Measurements from ENCODE around the gene KRTAP4-2.
"Not testable (repeated sequence)": the region's sequence is repeated elsewhere in the genome, so short reads cannot be mapped to it uniquely, and the experiment has no call there.

The KRTAP4-2 gene

GRCh38 chr17:41163828-41164227 is 14.2 kb downstream of the KRTAP4-2 start:
- no peak for DNase-seq (ENCODE audit: low read depth in 2 of 2)

- no peak for DNase-seq (ENCODE audit: low read depth in 2 of 2)
Measured at GRCh38 chr17:41160648-41161047, 17.4 kb downstream of the KRTAP4-2 start, which contains the start of gene KRTAP4-4. KRTAP4-4 (minus strand) TSS chr17:41160748; CDS start chr17:41160691, 57 bp downstream.

GRCh38 chr17:41160190-41160589 is 17.8 kb downstream of the KRTAP4-2 start:
- not testable (repeated sequence) for DNase-seq (ENCODE audit: low read depth in 2 of 2)

GRCh38 chr17:41153856-41154255 is 24.2 kb downstream of the KRTAP4-2 start:
- DNase-seq (ENCODE audit: low read depth in 2 of 2), result no peak

GRCh38 chr17:41151525-41151924 is 26.5 kb downstream of the KRTAP4-2 start:
- DNase-seq (ENCODE audit: low read depth in 2 of 2), result no peak

- no peak for DNase-seq (ENCODE audit: low read depth in 2 of 2)
Measured at GRCh38 chr17:41150026-41150425, 28.0 kb downstream of the KRTAP4-2 start.

- DNase-seq (ENCODE audit: low read depth in 2 of 2), result no peak
Measured at GRCh38 chr17:41149652-41149985, 28.4 kb downstream of the KRTAP4-2 start, which contains the start of gene KRTAP4-5. KRTAP4-5 (minus strand) TSS chr17:41149825; CDS start chr17:41149767, 58 bp downstream.

GRCh38 chr17:41148971-41149651 is 28.9 kb downstream of the KRTAP4-2 start:
- not testable (repeated sequence) for DNase-seq (ENCODE audit: low read depth in 2 of 2)

- no peak for DNase-seq (ENCODE audit: low read depth in 2 of 2)
Measured at GRCh38 chr17:41147531-41148204, 30.4 kb downstream of the KRTAP4-2 start.

GRCh38 chr17:41145261-41145660 is 32.8 kb downstream of the KRTAP4-2 start:
- no peak for DNase-seq (ENCODE audit: low read depth in 2 of 2)

GRCh38 chr17:41144846-41145245 is 33.2 kb downstream of the KRTAP4-2 start:
- no peak for DNase-seq (ENCODE audit: low read depth in 2 of 2)

- DNase-seq (ENCODE audit: low read depth in 2 of 2), result no peak
Measured at GRCh38 chr17:41141361-41141760, 36.7 kb downstream of the KRTAP4-2 start.

- DNase-seq (ENCODE audit: low read depth in 2 of 2), result no peak
Measured at GRCh38 chr17:41140360-41141131, 37.5 kb downstream of the KRTAP4-2 start, which contains the start of gene KRTAP4-6. KRTAP4-6 (minus strand) TSS chr17:41140544; CDS start chr17:41140487, 57 bp downstream.

- not testable (repeated sequence) for DNase-seq (ENCODE audit: low read depth in 2 of 2)
Measured at GRCh38 chr17:41139865-41140264, 38.2 kb downstream of the KRTAP4-2 start.

GRCh38 chr17:41133880-41134735 is 43.9 kb downstream of the KRTAP4-2 start:
- no peak for DNase-seq (ENCODE audit: low read depth in 2 of 2)

- DNase-seq (ENCODE audit: low read depth in 2 of 2), result no peak
Measured at GRCh38 chr17:41131979-41132378, 46.0 kb downstream of the KRTAP4-2 start.
